Cardiac muscle cell (in vitro differentiated cells and primary cell): ENCODE results near the gene DMPK. TPM values are rescaled to one million over a fixed set of nuclear protein-coding genes. Genes with fewer than 3 reads are reported as not detected.

Source experiments
- DNase-seq, 2 donors: peaks; one replicate each; pipeline versions ENCODE4 v3.0.0 to v3.0.0-alpha.2; 2010 to 2017; ENCODE audit warnings: low read depth in 1 of 2, low spot score in 1 of 2
- H3K27ac ChIP-seq: fragments of 200-600 bp; sonication (generic); 2 replicates; pipeline ENCODE4 v1.5.1; 2016
- H3K27me3 ChIP-seq: fragments of 200-600 bp; sonication (generic); 2 replicates; pipeline ENCODE4 v1.6.0; 2016; ENCODE audit warnings: control low read depth
- H3K36me3 ChIP-seq: fragments of 200-600 bp; sonication (generic); 2 replicates; pipeline ENCODE4 v1.5.1; 2016; ENCODE audit warnings: control low read depth
- H3K4me1 ChIP-seq: fragments of 200-600 bp; sonication (generic); 2 replicates; pipeline ENCODE4 v1.8.1; 2017; ENCODE audit warnings: low read depth, mild to moderate bottlenecking, mixed run types
- H3K4me3 ChIP-seq: fragments of 200-600 bp; sonication (generic); 2 replicates; pipeline ENCODE4 v1.5.1; 2016; ENCODE audit warnings: mild to moderate bottlenecking
- H3K9me3 ChIP-seq: fragments of 200-600 bp; sonication (generic); 2 replicates; pipeline ENCODE4 v1.5.1; 2017; ENCODE audit warnings: low read depth, mild to moderate bottlenecking, control low read depth
- polyA plus RNA-seq: library from polyadenylated mRNA; unstranded; fragments of >200 nt; fragmentation: Nextera tagmentation; extraction: Ambion mirVana; gene quantifications from 2 replicates; pipeline ENCODE4 v1.2.1, GENCODE V29; 2016
- total RNA-seq: library from RNA; depleted of rRNA; stranded (reverse); fragments of >200 nt; gene quantifications from 2 replicates; pipeline ENCODE4 v1.2.3, GENCODE V29; 2016
- TF ChIP-seq, protein P1 (sequence below): IDR thresholded peaks from 2 replicates; pipeline ENCODE4 v1.5.1; 2012; ENCODE audit warnings: low read depth, mild to moderate bottlenecking, low read length

Gene DMPK
- total and polyA plus RNA-seq, 2 experiments from 2014 or later, result 98.7 to 142 TPM

- Histone ChIP-seq H3K4me1 (peaks cover 41% of the 10 kb centered on the region), H3K27me3 (no peaks in the 10 kb centered on the region), H3K9me3 (no peaks in the 10 kb centered on the region), H3K36me3 (peaks cover 23% of the 10 kb centered on the region), H3K27ac (no peak overlapping the region), H3K4me3 (peak overlapping the region; percentile 12)
- TF ChIP-seq, protein P1, sequence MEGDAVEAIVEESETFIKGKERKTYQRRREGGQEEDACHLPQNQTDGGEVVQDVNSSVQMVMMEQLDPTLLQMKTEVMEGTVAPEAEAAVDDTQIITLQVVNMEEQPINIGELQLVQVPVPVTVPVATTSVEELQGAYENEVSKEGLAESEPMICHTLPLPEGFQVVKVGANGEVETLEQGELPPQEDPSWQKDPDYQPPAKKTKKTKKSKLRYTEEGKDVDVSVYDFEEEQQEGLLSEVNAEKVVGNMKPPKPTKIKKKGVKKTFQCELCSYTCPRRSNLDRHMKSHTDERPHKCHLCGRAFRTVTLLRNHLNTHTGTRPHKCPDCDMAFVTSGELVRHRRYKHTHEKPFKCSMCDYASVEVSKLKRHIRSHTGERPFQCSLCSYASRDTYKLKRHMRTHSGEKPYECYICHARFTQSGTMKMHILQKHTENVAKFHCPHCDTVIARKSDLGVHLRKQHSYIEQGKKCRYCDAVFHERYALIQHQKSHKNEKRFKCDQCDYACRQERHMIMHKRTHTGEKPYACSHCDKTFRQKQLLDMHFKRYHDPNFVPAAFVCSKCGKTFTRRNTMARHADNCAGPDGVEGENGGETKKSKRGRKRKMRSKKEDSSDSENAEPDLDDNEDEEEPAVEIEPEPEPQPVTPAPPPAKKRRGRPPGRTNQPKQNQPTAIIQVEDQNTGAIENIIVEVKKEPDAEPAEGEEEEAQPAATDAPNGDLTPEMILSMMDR, result peak; percentile 37
- peak; percentile 45 to 93 for DNase-seq
Observed at GRCh38 chr19:45779231-45780145, 2.8 kb downstream of the DMPK start.

- peaks cover 28% of the 10 kb centered on the region for H3K4me1 ChIP-seq
- TF ChIP-seq, protein P1, result no peak
- peaks cover 30% of the 10 kb centered on the region for H3K36me3 ChIP-seq
- no peaks in the 10 kb centered on the region for H3K9me3 ChIP-seq
- no peak for DNase-seq
- H3K27ac ChIP-seq, result no peak overlapping the region
- H3K4me3 ChIP-seq, result no peak overlapping the region
- no peaks in the 10 kb centered on the region for H3K27me3 ChIP-seq
Observed at GRCh38 chr19:45778010-45778661, 4.2 kb downstream of the DMPK start.

- no peaks in the 10 kb centered on the region for H3K9me3 ChIP-seq
- TF ChIP-seq, protein P1, result no peak
- H3K36me3 ChIP-seq, result peaks cover 35% of the 10 kb centered on the region
- no peak for DNase-seq
- H3K27ac ChIP-seq, result no peak overlapping the region
- no peak overlapping the region for H3K4me3 ChIP-seq
- no peaks in the 10 kb centered on the region for H3K27me3 ChIP-seq
- H3K4me1 ChIP-seq, result peaks cover 21% of the 10 kb centered on the region
Observed at GRCh38 chr19:45777395-45777961, 4.8 kb downstream of the DMPK start.

DNA sequence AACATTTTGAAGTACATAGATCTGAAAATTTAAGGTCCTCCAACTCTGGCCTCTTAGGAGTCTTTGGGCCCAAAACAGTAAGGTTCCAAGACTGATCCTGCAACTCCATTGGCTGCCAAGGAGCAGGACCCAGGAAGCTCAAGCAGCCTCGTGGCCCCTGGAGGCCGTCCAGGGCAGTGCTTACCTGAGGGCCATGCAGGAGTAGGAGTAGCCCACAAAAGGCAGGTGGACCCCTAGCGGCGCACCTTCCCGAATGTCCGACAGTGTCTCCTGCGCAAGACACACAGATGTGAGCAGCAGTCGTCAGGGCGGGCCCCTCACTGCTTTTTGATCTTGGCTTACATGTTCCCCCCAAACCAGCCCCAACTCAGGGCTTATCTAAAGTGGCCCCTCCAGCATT is 7.5 kb downstream of the DMPK start:
- no peak for DNase-seq
- Histone ChIP-seq H3K4me3 (no peak overlapping the region), H3K9me3 (no peaks in the 10 kb centered on the region), H3K36me3 (peaks cover 39% of the 10 kb centered on the region), H3K4me1 (peaks cover 4% of the 10 kb centered on the region), H3K27me3 (no peaks in the 10 kb centered on the region), H3K27ac (no peak overlapping the region)
- TF ChIP-seq, protein P1, result no peak

- TF ChIP-seq, protein P1, result no peak
- Histone ChIP-seq H3K27ac (no peak overlapping the region), H3K4me1 (peaks cover 4% of the 10 kb centered on the region), H3K9me3 (no peaks in the 10 kb centered on the region), H3K4me3 (no peak overlapping the region), H3K36me3 (peaks cover 39% of the 10 kb centered on the region), H3K27me3 (no peaks in the 10 kb centered on the region)
- no peak for DNase-seq
Observed at GRCh38 chr19:45773384-45773783, 8.9 kb downstream of the DMPK start.
